Measurements from ENCODE around the gene CHERP.
A peak's percentile ranks its signal among the peaks of the same experiment; 100 is the strongest.
"Not testable (repeated sequence)": the region's sequence is repeated elsewhere in the genome, so short reads cannot be mapped to it uniquely, and the experiment has no call there.

Gene CHERP

GRCh38 chr19:16575861-16576689 is 33.8 kb upstream of the CHERP start:
- no peak for DNase-seq

GRCh38 chr19:16575282-16575681 is 33.0 kb upstream of the CHERP start:
- no peak for DNase-seq

- DNase-seq, result no peak
Measured at GRCh38 chr19:16573925-16574324, 31.7 kb upstream of the CHERP start.

GRCh38 chr19:16573296-16573695 is 31.1 kb upstream of the CHERP start:
- DNase-seq, result no peak

GRCh38 chr19:16572332-16573211 is 30.3 kb upstream of the CHERP start, which contains the start of gene SLC35E1:
TSS of gene SLC35E1 (minus strand) at chr19:16572415. CDS start at chr19:16572364, 51 bp downstream.
- peak; percentile 94 for DNase-seq

GRCh38 chr19:16571822-16572331 is 29.6 kb upstream of the CHERP start:
- DNase-seq, result peak; percentile 40 to 50

GRCh38 chr19:16571283-16571682 is 29.0 kb upstream of the CHERP start:
- peak in 1 of 2 donors; percentile 33 for DNase-seq

GRCh38 chr19:16569609-16570320 is 27.5 kb upstream of the CHERP start:
- no peak for DNase-seq

- no peak for DNase-seq
Measured at GRCh38 chr19:16566702-16567101, 24.5 kb upstream of the CHERP start.

- peak; percentile 88 to 89 for DNase-seq
Measured at GRCh38 chr19:16566161-16566560, 23.9 kb upstream of the CHERP start.

GRCh38 chr19:16564842-16565241 is 22.6 kb upstream of the CHERP start:
- no peak for DNase-seq

GRCh38 chr19:16562608-16563025 is 20.4 kb upstream of the CHERP start:
- no peak for DNase-seq

- no peak for DNase-seq
Measured at GRCh38 chr19:16561382-16561781, 19.1 kb upstream of the CHERP start.

GRCh38 chr19:16559780-16560276 is 17.6 kb upstream of the CHERP start:
- no peak for DNase-seq

- DNase-seq, result no peak
Measured at GRCh38 chr19:16554776-16555175, 12.5 kb upstream of the CHERP start.

- not testable (repeated sequence) for DNase-seq
Measured at GRCh38 chr19:16551902-16552301, 9.7 kb upstream of the CHERP start.

- DNase-seq, result no peak
Measured at GRCh38 chr19:16548956-16549355, 6.7 kb upstream of the CHERP start.

GRCh38 chr19:16544473-16545231 is 2.4 kb upstream of the CHERP start:
- no peak for DNase-seq

GRCh38 chr19:16543734-16544133 is 1.5 kb upstream of the CHERP start:
- DNase-seq, result not testable (repeated sequence)

GRCh38 chr19:16542910-16543472 is 754 bp upstream of the CHERP start:
- DNase-seq, result no peak

- peak in 1 of 2 donors; percentile 14 for DNase-seq
Measured at GRCh38 chr19:16541526-16542044, 652 bp downstream of the CHERP start.

All from CD4-positive, alpha-beta T cell treated with Interleukin-1 beta for 1 hour (primary cell).